Astrocyte (in vitro differentiated cells and primary cell): ENCODE results near the gene BMF. TPM values are rescaled to one million over a fixed set of nuclear protein-coding genes. Genes with fewer than 3 reads are reported as not detected.
A peak's percentile ranks its signal among the peaks of the same experiment; 100 is the strongest.

Experiments used
- DNase-seq: peaks from one replicate; pipeline ENCODE4 v3.0.0-alpha.2; 2010; ENCODE audit warnings: low read depth
- FAIRE-seq: peaks from 2 replicates; lab custom pipeline; 2011; peaks lifted over from hg19 to GRCh38; lab: Jason Lieb, UNC
- H2AFZ ChIP-seq: 2 replicates; pipeline ENCODE4 v1.6.0; 2012; ENCODE audit warnings: low read depth, low read length, inconsistent platforms
- H3K27ac ChIP-seq: 2 replicates; pipeline ENCODE4 v1.5.1; 2011; ENCODE audit warnings: low read depth, low read length, inconsistent platforms
- H3K27me3 ChIP-seq: 2 replicates; pipeline ENCODE4 v1.6.0; 2011; ENCODE audit warnings: low read length, inconsistent platforms; ENCODE audit not compliant: insufficient read depth
- H3K36me3 ChIP-seq: 2 replicates; pipeline ENCODE4 v1.5.1; 2011; ENCODE audit warnings: low read length, inconsistent platforms; ENCODE audit not compliant: insufficient read depth
- H3K4me1 ChIP-seq: 2 replicates; pipeline ENCODE4 v1.5.1; 2011; ENCODE audit warnings: low read length, inconsistent platforms; ENCODE audit not compliant: insufficient read depth
- H3K4me2 ChIP-seq: 2 replicates; pipeline ENCODE4 v1.6.0; 2012; ENCODE audit warnings: low read length, inconsistent platforms
- H3K4me3 ChIP-seq: 2 replicates; pipeline ENCODE4 v1.5.1; 2011; ENCODE audit warnings: low read depth, mild to moderate bottlenecking, low read length, inconsistent platforms; ENCODE audit not compliant: insufficient read depth
- H3K79me2 ChIP-seq: 2 replicates; pipeline ENCODE4 v1.6.0; 2012; ENCODE audit warnings: mild to moderate bottlenecking, low read length, inconsistent platforms; ENCODE audit not compliant: insufficient read depth
- H3K9ac ChIP-seq: 2 replicates; pipeline ENCODE4 v1.6.0; 2012; ENCODE audit warnings: mild to moderate bottlenecking, low read length, inconsistent platforms
- H3K9me3 ChIP-seq: 2 replicates; pipeline ENCODE4 v1.5.1; 2012; ENCODE audit warnings: low read depth, mild to moderate bottlenecking, low read length, inconsistent platforms; ENCODE audit not compliant: insufficient read depth
- H4K20me1 ChIP-seq: 2 replicates; pipeline ENCODE4 v1.6.0; 2012; ENCODE audit warnings: low read length, inconsistent platforms; ENCODE audit not compliant: insufficient read depth
- H3K27ac Mint-ChIP-seq: one replicate; pipeline ENCODE4 v1.8.0; 2021; ENCODE audit warnings: mild to moderate bottlenecking, mixed read lengths; ENCODE audit not compliant: unreplicated experiment
- H3K27me3 Mint-ChIP-seq: one replicate; pipeline ENCODE4 v1.8.0; 2021; ENCODE audit warnings: low read depth, mixed read lengths; ENCODE audit not compliant: unreplicated experiment
- H3K36me3 Mint-ChIP-seq: one replicate; pipeline ENCODE4 v1.8.0; 2021; ENCODE audit warnings: low read depth, mixed read lengths; ENCODE audit not compliant: unreplicated experiment
- H3K4me1 Mint-ChIP-seq: one replicate; pipeline ENCODE4 v1.8.0; 2021; ENCODE audit warnings: low read depth, mixed read lengths; ENCODE audit not compliant: unreplicated experiment
- H3K4me3 Mint-ChIP-seq: one replicate; pipeline ENCODE4 v1.8.0; 2021; ENCODE audit warnings: mild to moderate bottlenecking, moderate library complexity, mixed read lengths; ENCODE audit not compliant: unreplicated experiment
- H3K9me3 Mint-ChIP-seq: one replicate; pipeline ENCODE4 v1.8.0; 2021; ENCODE audit warnings: mild to moderate bottlenecking, mixed read lengths; ENCODE audit not compliant: unreplicated experiment
- EZH2 ChIP-seq: IDR thresholded peaks from 2 replicates; pipeline ENCODE4 v1.6.1; 2012; ENCODE audit warnings: mild to moderate bottlenecking, low read length, inconsistent platforms; ENCODE audit not compliant: insufficient read depth
- total RNA-seq: library from RNA; stranded (reverse); gene quantifications from 2 replicates; pipeline ENCODE4 v1.2.1, GENCODE V29; 2021
- TF ChIP-seq, protein P1 (sequence below): IDR thresholded peaks from 2 replicates; pipeline ENCODE4 v1.5.1; 2011; ENCODE audit warnings: low read depth, mild to moderate bottlenecking, inconsistent platforms, low read length, moderate library complexity; ENCODE audit not compliant: insufficient read depth

Gene BMF
- total RNA-seq, 1 donor from 2014 or later, result 31.8 TPM

DNA sequence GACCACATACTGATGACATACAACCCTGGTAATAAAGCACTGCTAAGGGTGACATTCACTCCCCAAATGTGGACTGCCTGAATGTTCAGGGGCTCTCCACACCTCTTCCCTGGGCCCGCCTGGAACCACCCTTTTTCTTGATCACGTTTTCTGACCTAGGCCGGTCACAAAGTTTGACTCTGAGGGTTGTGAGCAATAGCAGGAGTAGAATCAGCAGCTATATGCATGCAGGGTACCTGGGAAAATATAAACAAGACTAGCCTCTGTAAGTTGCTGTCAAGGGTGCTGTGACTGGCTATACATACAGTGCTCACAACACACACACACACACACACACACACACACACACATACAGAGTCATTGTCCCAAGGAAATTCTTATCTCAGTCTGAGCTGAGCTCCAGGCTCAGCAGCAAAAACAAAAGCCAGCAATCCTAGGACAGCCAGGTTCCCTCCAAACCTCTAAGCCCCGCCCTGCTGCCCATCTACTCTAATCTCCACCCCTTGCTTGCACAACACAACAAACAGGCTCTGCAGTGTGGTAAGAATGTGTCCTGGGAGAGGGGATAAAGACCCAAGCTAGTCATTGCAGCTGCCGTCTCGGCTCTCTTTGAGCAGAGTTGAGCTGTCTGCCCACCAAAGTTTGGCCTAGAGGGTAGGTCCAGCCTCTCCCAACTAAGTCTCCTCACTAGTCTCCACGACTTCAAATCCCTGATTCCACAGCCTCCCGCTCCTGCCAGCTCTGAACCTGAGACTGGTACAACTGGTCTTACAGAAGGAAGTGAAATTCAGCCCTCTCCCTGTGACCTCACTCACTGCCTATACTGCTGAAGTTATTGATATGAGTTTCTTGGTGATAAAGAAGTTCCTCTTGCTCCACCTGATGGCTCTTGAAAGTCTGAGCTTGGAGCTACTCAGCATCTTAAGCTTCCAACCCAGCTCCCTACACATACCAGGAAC, 2.2 kb downstream of the BMF start:
- DNase-seq, result no peak
- H3K27ac ChIP-seq, result no peak overlapping the region
- Mint-ChIP-seq H3K9me3 (peaks cover 3% of the 10 kb centered on the region), H3K36me3 (peaks cover 9% of the 10 kb centered on the region), H3K4me3 (peak overlapping the region; percentile 95), H3K27me3 (peaks cover 3% of the 10 kb centered on the region), H3K27ac (no peak overlapping the region), H3K4me1 (peaks cover 47% of the 10 kb centered on the region)
- H3K4me1 ChIP-seq, result peaks cover 54% of the 10 kb centered on the region
- no peaks in the 10 kb centered on the region for H3K79me2 ChIP-seq
- FAIRE-seq, result no peak
- H3K4me2 ChIP-seq, result no peak overlapping the region
- H3K27me3 ChIP-seq, result no peaks in the 10 kb centered on the region
- no peak for TF ChIP-seq EZH2
- TF ChIP-seq, protein P1, sequence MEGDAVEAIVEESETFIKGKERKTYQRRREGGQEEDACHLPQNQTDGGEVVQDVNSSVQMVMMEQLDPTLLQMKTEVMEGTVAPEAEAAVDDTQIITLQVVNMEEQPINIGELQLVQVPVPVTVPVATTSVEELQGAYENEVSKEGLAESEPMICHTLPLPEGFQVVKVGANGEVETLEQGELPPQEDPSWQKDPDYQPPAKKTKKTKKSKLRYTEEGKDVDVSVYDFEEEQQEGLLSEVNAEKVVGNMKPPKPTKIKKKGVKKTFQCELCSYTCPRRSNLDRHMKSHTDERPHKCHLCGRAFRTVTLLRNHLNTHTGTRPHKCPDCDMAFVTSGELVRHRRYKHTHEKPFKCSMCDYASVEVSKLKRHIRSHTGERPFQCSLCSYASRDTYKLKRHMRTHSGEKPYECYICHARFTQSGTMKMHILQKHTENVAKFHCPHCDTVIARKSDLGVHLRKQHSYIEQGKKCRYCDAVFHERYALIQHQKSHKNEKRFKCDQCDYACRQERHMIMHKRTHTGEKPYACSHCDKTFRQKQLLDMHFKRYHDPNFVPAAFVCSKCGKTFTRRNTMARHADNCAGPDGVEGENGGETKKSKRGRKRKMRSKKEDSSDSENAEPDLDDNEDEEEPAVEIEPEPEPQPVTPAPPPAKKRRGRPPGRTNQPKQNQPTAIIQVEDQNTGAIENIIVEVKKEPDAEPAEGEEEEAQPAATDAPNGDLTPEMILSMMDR, result no peak
- no peak overlapping the region for H3K4me3 ChIP-seq
- no peaks in the 10 kb centered on the region for H3K36me3 ChIP-seq
- H3K9me3 ChIP-seq, result no peaks in the 10 kb centered on the region
- H4K20me1 ChIP-seq, result no peaks in the 10 kb centered on the region
- no peak overlapping the region for H3K9ac ChIP-seq
- no peak overlapping the region for H2AFZ ChIP-seq

- Histone ChIP-seq H3K9ac (no peak overlapping the region), H3K27me3 (no peaks in the 10 kb centered on the region), H3K79me2 (no peaks in the 10 kb centered on the region), H3K4me2 (no peak overlapping the region), H3K4me1 (peaks cover 57% of the 10 kb centered on the region), H3K27ac (no peak overlapping the region), H3K36me3 (no peaks in the 10 kb centered on the region), H2AFZ (no peak overlapping the region), H3K9me3 (no peaks in the 10 kb centered on the region), H3K4me3 (no peak overlapping the region), H4K20me1 (no peaks in the 10 kb centered on the region)
- FAIRE-seq (no peak), DNase-seq (no peak)
- H3K4me1 Mint-ChIP-seq, result peaks cover 54% of the 10 kb centered on the region
- no peak for TF ChIP-seq EZH2
- TF ChIP-seq, protein P1, result no peak
- peaks cover 12% of the 10 kb centered on the region for H3K36me3 Mint-ChIP-seq
- H3K9me3 Mint-ChIP-seq, result peaks cover 3% of the 10 kb centered on the region
- no peak overlapping the region for H3K4me3 Mint-ChIP-seq
- H3K27ac Mint-ChIP-seq, result no peak overlapping the region
- H3K27me3 Mint-ChIP-seq, result no peaks in the 10 kb centered on the region
These were observed 3.0 kb downstream of the BMF start for GRCh38 chr15:40105517-40106202.
